K562 (cell line): ENCODE results near the gene MKRN1. TPM values are rescaled to one million over a fixed set of nuclear protein-coding genes. Genes with fewer than 3 reads are reported as not detected.

ENCODE experiments used
- ATF2 ChIP-seq: sonication (generic); formaldehyde crosslinking; IDR thresholded peaks from 2 replicates; pipeline ENCODE4 v1.8.1; 2022; ENCODE audit warnings: missing genetic modification reagents
- CBFB ChIP-seq: sonication (generic); formaldehyde crosslinking; IDR thresholded peaks from 2 replicates; pipeline ENCODE4 v1.4.0; 2020; ENCODE audit warnings: mild to moderate bottlenecking, missing genetic modification reagents
- CCNT2 ChIP-seq: IDR thresholded peaks from 2 replicates; pipeline ENCODE4 v1.6.1; 2011; ENCODE audit warnings: borderline replicate concordance, low read depth, mild to moderate bottlenecking, moderate library complexity, mixed read lengths, low read length; ENCODE audit not compliant: insufficient read length; ENCODE audit errors: extremely low read depth
- CHAMP1 ChIP-seq: fragments of 450-650 bp; IDR thresholded peaks from 2 replicates; pipeline ENCODE4 v1.6.1; 2016; ENCODE audit warnings: mild to moderate bottlenecking
- CXXC5 ChIP-seq: fragments of 250-450 bp; sonication (Bioruptor Pico); IDR thresholded peaks from 2 replicates; pipeline ENCODE4 v1.8.0; 2022; ENCODE audit warnings: inconsistent platforms, mild to moderate bottlenecking, moderate library complexity
- FOXJ2 ChIP-seq: fragments of 200-800 bp; sonication (Bioruptor generic); IDR thresholded peaks from 2 replicates; pipeline ENCODE4 v1.6.1; 2016; ENCODE audit warnings: missing genetic modification characterization, missing compliant biosample characterization
- GATAD2B ChIP-seq: fragments of 450-650 bp; IDR thresholded peaks from 2 replicates; pipeline ENCODE4 v1.6.1; 2017; ENCODE audit warnings: mild to moderate bottlenecking, borderline replicate concordance
- HDAC2 ChIP-seq: fragments of 450-650 bp; IDR thresholded peaks from 2 replicates; pipeline ENCODE4 v1.6.1; 2016; ENCODE audit warnings: mild to moderate bottlenecking
- HSF4 ChIP-seq: fragments of 250-450 bp; sonication (Bioruptor Pico); IDR thresholded peaks from 2 replicates; pipeline ENCODE4 v2.1.2; 2022; ENCODE audit warnings: mild to moderate bottlenecking, moderate library complexity, borderline replicate concordance
- RBM14 ChIP-seq: fragments of 200-400 bp; formaldehyde crosslinking; IDR thresholded peaks from 2 replicates; pipeline ENCODE4 v1.6.1; 2018; ENCODE audit warnings: low read depth, mild to moderate bottlenecking, low read length, moderate library complexity, borderline replicate concordance; ENCODE audit not compliant: insufficient read depth
- RFX1 ChIP-seq: fragments of 450-650 bp; IDR thresholded peaks from 2 replicates; pipeline ENCODE4 v1.6.1; 2016; ENCODE audit warnings: mild to moderate bottlenecking, moderate library complexity
- TAF1 ChIP-seq: IDR thresholded peaks from 2 replicates; pipeline ENCODE4 v1.6.1; 2011; ENCODE audit warnings: mild to moderate bottlenecking, low read length, moderate library complexity; ENCODE audit not compliant: insufficient read depth, control insufficient read depth, severe bottlenecking; ENCODE audit errors: extremely low read depth
- UBTF ChIP-seq, 2 experiments: IDR thresholded peaks; 2 replicates each; pipeline ENCODE4 v1.6.1; 2012; ENCODE audit warnings: improper control_type of control experiment in 2 of 2, low read depth in 2 of 2, low read length in 2 of 2, borderline replicate concordance in 1 of 2
- ZBTB5 ChIP-seq: fragments of 450-650 bp; IDR thresholded peaks from 2 replicates; pipeline ENCODE4 v1.6.1; 2017; ENCODE audit warnings: antibody characterized with exemption
- ZC3H8 ChIP-seq: fragments of 450-650 bp; IDR thresholded peaks from 2 replicates; pipeline ENCODE4 v1.6.1; 2017
- ZNF124 ChIP-seq: sonication (generic); formaldehyde crosslinking; IDR thresholded peaks from 2 replicates; pipeline ENCODE4 v1.8.1; 2022; ENCODE audit warnings: missing genetic modification reagents
- ZNF263 ChIP-seq: sonication (generic); formaldehyde crosslinking; IDR thresholded peaks from 2 replicates; pipeline ENCODE4 v1.8.0; 2022; ENCODE audit warnings: mild to moderate bottlenecking, missing genetic modification reagents, borderline replicate concordance
- ZNF511 ChIP-seq: sonication (generic); formaldehyde crosslinking; IDR thresholded peaks from 2 replicates; pipeline ENCODE4 v1.8.0; 2022; ENCODE audit warnings: mild to moderate bottlenecking, missing genetic modification reagents
- polyA plus RNA-seq, 8 experiments: library from polyadenylated mRNA; depleted of rRNA in 4 of 8; stranded (reverse) in 5 of 8; unstranded in 3 of 8; fragments of >200 nt; fragmentation: Nextera tagmentation in 2 of 8; fragmentation: Illumina TruSeq in 1 of 8; extraction: Ambion mirVana in 2 of 8; extraction: Trizol in 1 of 8; gene quantifications; 2 replicates each; pipeline versions ENCODE4 v1.2.1 to v1.2.3, GENCODE V29; 2011 to 2014; ENCODE audit warnings: inconsistent platforms in 1 of 8, missing spikeins in 1 of 8
- total RNA-seq, 7 experiments: library from RNA; depleted of rRNA in 6 of 7; stranded (reverse); fragments of >200 nt in 6 of 7; fragmentation: Illumina TruSeq in 2 of 7; extraction: Trizol in 2 of 7; gene quantifications; 2 replicates each; pipeline versions ENCODE4 v1.2.1 to v1.2.3, GENCODE V29; 2011 to 2021; ENCODE audit warnings: low replicate concordance in 1 of 7

The MKRN1 gene
- total and polyA plus RNA-seq, 9 of the 15 experiments (the other 6 are each of a cell fraction or from before 2014, with no cell fraction given): 30.5 to 90.3 (median 76.0) TPM

GRCh38 chr7:140478246-140479061, 851 bp downstream of the MKRN1 start (continued):
- TF ChIP-seq ZNF511 (CRISPR knock-in tag) (peak; percentile 28; the same call in 1 of the 2 replicates), ZNF263 (CRISPR knock-in tag) (no peak), CCNT2 (peak; percentile 79), ZBTB5 (no peak), RFX1 (no peak), CHAMP1 (no peak), CXXC5 (CRISPR knock-in tag) (peak; percentile 67), CBFB (CRISPR knock-in tag) (no peak), UBTF (IDR thresholded peaks at IDR 0.05; ENCODE audit: borderline replicate concordance in 1 of 2, low read depth in 2 of 2, low read length in 2 of 2) (peak in 1 of 2 experiments; percentile 91), FOXJ2 (no peak; the same call in 1 of the 2 replicates), HSF4 (CRISPR knock-in tag) (no peak), GATAD2B (no peak), ZNF124 (no peak), HDAC2 (no peak; the same call in 1 of the 2 replicates), ATF2 (CRISPR knock-in tag) (no peak), TAF1 (no peak), ZC3H8 (no peak), RBM14 (0 out of 2 replicates have a peak, but pooled peaks have one; percentile 29)
